Activated T-cell treated with anti-CD3 and anti-CD28 coated beads for 4 hours (primary cell): Measurements from ENCODE around the gene BLID.

ENCODE experiments used
- DNase-seq: peaks from one replicate; pipeline ENCODE4 v3.0.0-alpha.2; 2020

BLID gene

DNA sequence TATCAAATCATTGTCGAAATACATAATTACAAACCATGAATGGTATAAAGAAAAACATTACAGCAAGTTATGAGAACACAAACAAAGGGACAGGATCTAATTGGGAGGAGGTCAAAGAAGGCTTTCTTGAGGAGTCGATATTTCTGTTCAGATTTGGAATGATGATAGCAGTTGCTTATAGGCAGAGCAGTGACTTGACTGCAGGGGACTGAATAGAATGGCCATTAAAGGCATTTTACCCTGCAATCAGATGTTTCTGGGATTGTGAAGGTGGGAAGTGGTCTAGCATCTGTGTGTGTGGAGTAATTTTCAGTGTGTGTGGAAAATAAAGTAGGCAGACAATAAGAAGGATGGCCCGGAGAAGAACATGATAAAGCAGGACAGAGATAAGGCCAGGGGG, 41.0 kb downstream of the BLID start:
- no peak for DNase-seq

DNA sequence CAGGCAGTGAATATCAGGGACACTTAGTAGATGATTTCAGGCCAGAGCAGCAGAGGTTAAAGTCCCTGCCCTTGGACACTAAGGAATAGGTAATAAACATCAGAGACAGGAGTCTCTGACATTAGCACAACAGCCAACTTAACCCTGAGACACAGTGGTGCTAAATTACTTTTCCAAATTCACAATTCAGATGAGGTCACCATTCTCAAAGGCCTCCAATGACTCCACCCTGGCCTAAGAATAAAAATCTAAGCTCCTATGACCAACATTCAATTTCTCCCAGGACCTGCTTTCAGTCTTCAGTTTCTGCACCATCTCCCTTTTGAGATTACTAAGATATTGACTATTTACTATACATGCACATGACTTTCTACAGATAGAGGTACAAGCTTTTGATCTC, 42.0 kb downstream of the BLID start:
- DNase-seq: no peak

DNA sequence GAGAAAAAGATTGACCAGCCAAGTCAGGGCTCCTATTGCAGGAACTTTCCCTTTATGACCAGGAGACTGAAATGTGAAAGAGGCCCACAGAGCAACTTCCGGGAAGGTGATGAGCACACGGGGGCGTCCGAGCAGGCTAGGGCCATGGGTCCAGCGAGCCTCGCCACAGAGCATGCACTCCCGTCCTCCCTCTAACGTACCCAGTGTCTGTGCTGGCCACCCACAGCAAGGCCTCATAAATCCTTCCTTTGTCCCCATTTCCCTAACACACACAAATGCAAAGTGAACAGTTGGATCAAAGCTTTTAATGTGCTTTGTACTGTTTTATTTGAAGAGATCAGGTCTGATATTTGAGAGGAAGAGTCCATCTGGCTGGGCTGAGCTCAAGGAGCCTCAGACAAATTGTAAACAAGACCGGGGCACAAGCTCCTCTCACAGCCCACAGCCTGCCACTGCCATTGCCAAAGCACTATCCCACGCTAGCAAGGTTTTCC, 44.3 kb downstream of the BLID start:
- no peak for DNase-seq

DNA sequence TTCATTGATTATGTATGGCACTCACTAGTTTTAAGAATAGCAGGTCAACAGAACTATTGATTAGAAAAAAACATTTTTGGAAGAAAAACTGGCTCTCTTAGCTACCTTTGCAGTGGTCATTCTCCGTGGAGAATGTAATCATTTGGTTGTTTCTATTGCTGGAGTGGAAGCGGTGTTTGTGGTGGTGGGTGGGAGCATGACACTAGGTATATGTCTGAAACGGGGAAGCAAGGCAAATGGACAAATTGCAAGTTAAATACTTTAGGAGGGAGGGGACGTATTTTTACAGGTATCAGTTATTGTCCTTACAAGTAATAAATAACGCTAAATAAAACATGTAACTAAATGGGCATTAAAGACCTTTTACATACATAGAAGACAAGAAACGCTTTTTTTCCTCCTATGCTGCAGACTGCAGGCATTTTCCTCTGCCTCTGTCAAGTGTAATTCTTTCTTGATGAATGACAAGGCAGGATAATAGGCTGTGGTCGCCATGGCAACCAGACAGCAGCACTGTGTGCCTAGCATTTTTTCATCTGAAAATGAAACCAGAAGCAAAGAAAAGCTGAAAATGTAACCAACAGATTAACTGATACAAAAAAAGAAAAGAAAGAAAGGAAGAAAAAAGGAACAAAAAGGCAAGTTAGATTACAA, 46.2 kb downstream of the BLID start:
- no peak for DNase-seq

DNA sequence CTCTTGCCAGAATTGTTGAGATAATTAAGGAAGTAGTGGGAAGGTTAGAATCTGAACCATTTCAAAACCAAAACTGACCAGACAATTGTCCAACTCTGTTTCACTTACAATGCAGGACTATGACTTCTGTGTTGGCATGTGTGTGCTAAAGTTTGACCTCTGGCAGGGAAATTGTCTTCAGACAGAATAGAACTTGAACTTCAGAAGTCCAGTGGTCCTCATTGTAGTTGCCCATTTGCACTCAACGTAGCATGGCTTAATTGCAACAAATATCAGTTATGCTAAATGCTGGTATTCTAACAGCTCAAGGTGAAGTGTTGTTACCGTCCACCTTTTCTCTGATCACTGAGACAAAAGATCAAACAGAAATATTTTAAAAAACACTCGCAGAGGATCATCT, 47.2 kb downstream of the BLID start:
- no peak for DNase-seq

DNA sequence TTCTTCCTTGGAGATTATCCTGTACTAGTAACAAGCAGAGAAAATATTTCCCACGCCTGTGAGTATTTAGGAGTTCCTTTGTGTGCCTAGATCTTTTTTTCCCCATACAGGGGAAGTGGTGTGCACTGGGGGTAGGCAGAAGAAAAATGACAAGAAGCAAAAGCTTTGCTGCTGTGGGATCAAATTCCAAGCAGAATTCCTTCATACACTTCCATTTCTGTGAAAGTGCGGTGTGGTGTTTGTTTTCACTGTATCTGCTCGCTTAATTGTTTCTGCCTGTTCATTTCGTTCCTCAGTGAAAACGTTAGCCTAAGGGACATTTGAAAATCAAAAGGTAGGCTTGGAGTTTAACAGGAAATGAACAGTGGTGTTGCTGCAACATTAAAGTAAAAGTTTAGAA, 47.9 kb downstream of the BLID start:
- no peak for DNase-seq
